Measurements from ENCODE around the gene LDB3.

The LDB3 gene

GRCh38 chr10:86765548-86765947 lies 97.2 kb downstream of the LDB3 start:
- H3K9me3 ChIP-seq (replicated peaks; ENCODE audit: low read length): no peaks in the 10 kb centered on the region
- no peak overlapping the region for H3K4me2 ChIP-seq (ENCODE audit: low read length)
- no peaks in the 10 kb centered on the region for H3K27me3 ChIP-seq (ENCODE audit: control insufficient read depth, insufficient read depth, low read length)
- H3K36me3 ChIP-seq (ENCODE audit: insufficient read depth, low read length): no peaks in the 10 kb centered on the region
- no peak overlapping the region for H3K4me3 ChIP-seq (ENCODE audit: low read length)
- no peaks in the 10 kb centered on the region for H3K4me1 ChIP-seq (ENCODE audit: control insufficient read depth, insufficient read depth, low read length)
- no peak overlapping the region for H3K9ac ChIP-seq (ENCODE audit: low read depth, low read length)

- Histone ChIP-seq H3K36me3 (ENCODE audit: insufficient read depth, low read length) (no peaks in the 10 kb centered on the region), H3K4me1 (ENCODE audit: control insufficient read depth, insufficient read depth, low read length) (no peaks in the 10 kb centered on the region), H3K27me3 (ENCODE audit: control insufficient read depth, insufficient read depth, low read length) (no peaks in the 10 kb centered on the region), H3K4me3 (ENCODE audit: low read length) (no peak overlapping the region), H3K9me3 (replicated peaks; ENCODE audit: low read length) (no peaks in the 10 kb centered on the region), H3K9ac (ENCODE audit: low read depth, low read length) (no peak overlapping the region), H3K4me2 (ENCODE audit: low read length) (no peak overlapping the region)
These were observed 100.2 kb downstream of the LDB3 start for GRCh38 chr10:86768412-86769062.

GRCh38 chr10:86769991-86770390 lies 101.7 kb downstream of the LDB3 start:
- Histone ChIP-seq H3K36me3 (ENCODE audit: insufficient read depth, low read length) (no peaks in the 10 kb centered on the region), H3K4me1 (ENCODE audit: control insufficient read depth, insufficient read depth, low read length) (peaks cover 4% of the 10 kb centered on the region), H3K9ac (ENCODE audit: low read depth, low read length) (no peak overlapping the region), H3K27me3 (ENCODE audit: control insufficient read depth, insufficient read depth, low read length) (no peaks in the 10 kb centered on the region), H3K4me3 (ENCODE audit: low read length) (no peak overlapping the region), H3K4me2 (ENCODE audit: low read length) (no peak overlapping the region), H3K9me3 (replicated peaks; ENCODE audit: low read length) (no peaks in the 10 kb centered on the region)

GRCh38 chr10:86770412-86770960 lies 102.2 kb downstream of the LDB3 start:
- Histone ChIP-seq H3K36me3 (ENCODE audit: insufficient read depth, low read length) (no peaks in the 10 kb centered on the region), H3K4me2 (ENCODE audit: low read length) (no peak overlapping the region), H3K9ac (ENCODE audit: low read depth, low read length) (no peak overlapping the region), H3K4me3 (ENCODE audit: low read length) (no peak overlapping the region), H3K4me1 (ENCODE audit: control insufficient read depth, insufficient read depth, low read length) (peaks cover 9% of the 10 kb centered on the region), H3K27me3 (ENCODE audit: control insufficient read depth, insufficient read depth, low read length) (no peaks in the 10 kb centered on the region), H3K9me3 (replicated peaks; ENCODE audit: low read length) (no peaks in the 10 kb centered on the region)

- Histone ChIP-seq H3K4me1 (ENCODE audit: control insufficient read depth, insufficient read depth, low read length) (peaks cover 11% of the 10 kb centered on the region), H3K4me3 (ENCODE audit: low read length) (no peak overlapping the region), H3K9me3 (replicated peaks; ENCODE audit: low read length) (no peaks in the 10 kb centered on the region), H3K36me3 (ENCODE audit: insufficient read depth, low read length) (no peaks in the 10 kb centered on the region), H3K4me2 (ENCODE audit: low read length) (no peak overlapping the region), H3K9ac (ENCODE audit: low read depth, low read length) (no peak overlapping the region), H3K27me3 (ENCODE audit: control insufficient read depth, insufficient read depth, low read length) (no peaks in the 10 kb centered on the region)
These were observed 105.2 kb downstream of the LDB3 start for GRCh38 chr10:86773498-86773897.

GRCh38 chr10:86775056-86775869 lies 107.0 kb downstream of the LDB3 start:
- peaks cover 11% of the 10 kb centered on the region for H3K4me1 ChIP-seq (ENCODE audit: control insufficient read depth, insufficient read depth, low read length)
- no peaks in the 10 kb centered on the region for H3K27me3 ChIP-seq (ENCODE audit: control insufficient read depth, insufficient read depth, low read length)
- H3K9me3 ChIP-seq (replicated peaks; ENCODE audit: low read length): no peaks in the 10 kb centered on the region
- peak overlapping the region; percentile 52 for H3K4me2 ChIP-seq (ENCODE audit: low read length)
- no peak overlapping the region for H3K9ac ChIP-seq (ENCODE audit: low read depth, low read length)
- H3K4me3 ChIP-seq (ENCODE audit: low read length): no peak overlapping the region
- peaks cover 3% of the 10 kb centered on the region for H3K36me3 ChIP-seq (ENCODE audit: insufficient read depth, low read length)

- Histone ChIP-seq H3K27me3 (ENCODE audit: control insufficient read depth, insufficient read depth, low read length) (no peaks in the 10 kb centered on the region), H3K4me2 (ENCODE audit: low read length) (peak overlapping the region; percentile 52), H3K9me3 (replicated peaks; ENCODE audit: low read length) (no peaks in the 10 kb centered on the region), H3K4me1 (ENCODE audit: control insufficient read depth, insufficient read depth, low read length) (peaks cover 11% of the 10 kb centered on the region), H3K4me3 (ENCODE audit: low read length) (no peak overlapping the region), H3K36me3 (ENCODE audit: insufficient read depth, low read length) (peaks cover 3% of the 10 kb centered on the region), H3K9ac (ENCODE audit: low read depth, low read length) (no peak overlapping the region)
These were observed 107.5 kb downstream of the LDB3 start for GRCh38 chr10:86775870-86776180.

- H3K36me3 ChIP-seq (ENCODE audit: insufficient read depth, low read length): peaks cover 3% of the 10 kb centered on the region
- no peak overlapping the region for H3K4me2 ChIP-seq (ENCODE audit: low read length)
- H3K9ac ChIP-seq (ENCODE audit: low read depth, low read length): no peak overlapping the region
- H3K4me1 ChIP-seq (ENCODE audit: control insufficient read depth, insufficient read depth, low read length): peaks cover 11% of the 10 kb centered on the region
- H3K9me3 ChIP-seq (replicated peaks; ENCODE audit: low read length): no peaks in the 10 kb centered on the region
- no peaks in the 10 kb centered on the region for H3K27me3 ChIP-seq (ENCODE audit: control insufficient read depth, insufficient read depth, low read length)
- no peak overlapping the region for H3K4me3 ChIP-seq (ENCODE audit: low read length)
These were observed 111.1 kb downstream of the LDB3 start for GRCh38 chr10:86779220-86780017.

GRCh38 chr10:86782701-86783418 lies 114.5 kb downstream of the LDB3 start:
- peaks cover 12% of the 10 kb centered on the region for H3K4me1 ChIP-seq (ENCODE audit: control insufficient read depth, insufficient read depth, low read length)
- peaks cover 3% of the 10 kb centered on the region for H3K36me3 ChIP-seq (ENCODE audit: insufficient read depth, low read length)
- H3K4me2 ChIP-seq (ENCODE audit: low read length): no peak overlapping the region
- no peak overlapping the region for H3K4me3 ChIP-seq (ENCODE audit: low read length)
- no peaks in the 10 kb centered on the region for H3K9me3 ChIP-seq (replicated peaks; ENCODE audit: low read length)
- no peak overlapping the region for H3K9ac ChIP-seq (ENCODE audit: low read depth, low read length)
- H3K27me3 ChIP-seq (ENCODE audit: control insufficient read depth, insufficient read depth, low read length): no peaks in the 10 kb centered on the region

GRCh38 chr10:86785037-86785436 lies 116.7 kb downstream of the LDB3 start:
- Histone ChIP-seq H3K4me3 (ENCODE audit: low read length) (no peak overlapping the region), H3K36me3 (ENCODE audit: insufficient read depth, low read length) (peaks cover under 1% of the 10 kb centered on the region), H3K9ac (ENCODE audit: low read depth, low read length) (no peak overlapping the region), H3K4me2 (ENCODE audit: low read length) (no peak overlapping the region), H3K27me3 (ENCODE audit: control insufficient read depth, insufficient read depth, low read length) (no peaks in the 10 kb centered on the region), H3K9me3 (replicated peaks; ENCODE audit: low read length) (no peaks in the 10 kb centered on the region), H3K4me1 (ENCODE audit: control insufficient read depth, insufficient read depth, low read length) (peaks cover 12% of the 10 kb centered on the region)
